PC-3 (cell line): ENCODE data around the gene CD300LB. TPM values are rescaled to one million over a fixed set of nuclear protein-coding genes. Genes with fewer than 3 reads are reported as not detected.
"Not testable (repeated sequence)": the region's sequence is repeated elsewhere in the genome, so short reads cannot be mapped to it uniquely, and the experiment has no call there.

Experiments used
- ATAC-seq: fragments of 200-7000 bp; cut with Tn5 transposase; 2 replicates; pipeline ENCODE4 v1.9.1; 2020; ENCODE audit warnings: mild to moderate bottlenecking, moderate library complexity
- BruUV-seq: library from RNA; stranded (reverse); fragments of 400-500 nt; replicated peaks from 2 replicates; lab custom pipeline; 2021; lab: Mats Ljungman, UMichigan
- CTCF ChIA-PET: fragments of 300-600 bp; sonication (Branson Sonifier 250); formaldehyde crosslinking; loops from one replicate; lab custom pipeline; 2022; ENCODE audit warnings: antibody characterized with exemption; lab: Charles Lee
- POLR2A ChIA-PET: fragments of 300-600 bp; sonication (Branson Sonifier 250); formaldehyde crosslinking; loops from one replicate; lab custom pipeline; 2022; ENCODE audit warnings: antibody characterized with exemption; ENCODE audit not compliant: unreplicated experiment; lab: Charles Lee
- DNase-seq: peaks from one replicate; pipeline ENCODE4 v3.0.0-alpha.2; 2015
- H2AFZ ChIP-seq: fragments of 300-600 bp; sonication (generic); 2 replicates; pipeline ENCODE4 v1.6.0; 2016; ENCODE audit warnings: antibody characterized with exemption, low read length
- H3F3A ChIP-seq: fragments of 300-600 bp; sonication (generic); one replicate; pipeline ENCODE4 v1.6.0; 2017; ENCODE audit warnings: antibody characterized with exemption, low read length, control low read depth, mild to moderate bottlenecking; ENCODE audit not compliant: unreplicated experiment
- H3K27ac ChIP-seq: fragments of 300-600 bp; sonication (generic); 2 replicates; pipeline ENCODE4 v1.5.1; 2016; ENCODE audit warnings: mild to moderate bottlenecking, low read length
- H3K27me3 ChIP-seq: fragments of 300-600 bp; sonication (generic); 2 replicates; pipeline ENCODE4 v1.6.1; 2016; ENCODE audit warnings: low read length, mixed read lengths
- H3K36me3 ChIP-seq: fragments of 300-600 bp; sonication (generic); 2 replicates; pipeline ENCODE4 v1.6.1; 2016; ENCODE audit warnings: low read depth, mixed run types, low read length, mixed read lengths
- H3K4me1 ChIP-seq: fragments of 300-600 bp; sonication (generic); 2 replicates; pipeline ENCODE4 v1.5.1; 2016; ENCODE audit warnings: low read length; ENCODE audit not compliant: insufficient read depth
- H3K4me2 ChIP-seq: fragments of 300-600 bp; sonication (generic); 2 replicates; pipeline ENCODE4 v1.6.0; 2016; ENCODE audit warnings: low read length
- H3K4me3 ChIP-seq: fragments of 300-600 bp; sonication (generic); 2 replicates; pipeline ENCODE4 v1.5.1; 2016; ENCODE audit warnings: mild to moderate bottlenecking, low read length, mixed read lengths
- H3K79me2 ChIP-seq: fragments of 300-600 bp; sonication (generic); 2 replicates; pipeline ENCODE4 v1.6.1; 2017; ENCODE audit warnings: low read length, mixed read lengths
- H3K9ac ChIP-seq: fragments of 300-600 bp; sonication (generic); 2 replicates; pipeline ENCODE4 v1.6.0; 2016; ENCODE audit warnings: mild to moderate bottlenecking, low read length
- H3K9me2 ChIP-seq: fragments of 300-600 bp; sonication (generic); replicated peaks from 2 replicates; pipeline ENCODE4 v1.6.1; 2016; ENCODE audit warnings: mixed run types, low read length, mixed read lengths
- H3K9me3 ChIP-seq: fragments of 300-600 bp; sonication (generic); 2 replicates; pipeline ENCODE4 v1.6.1; 2016; ENCODE audit warnings: low read length, mixed read lengths
- H4K20me1 ChIP-seq: fragments of 300-600 bp; sonication (generic); 2 replicates; pipeline ENCODE4 v1.6.1; 2016; ENCODE audit warnings: low read length, mixed read lengths
- CTCF ChIP-seq: fragments of 300-600 bp; sonication (generic); conservative IDR thresholded peaks from 2 replicates; pipeline ENCODE4 v1.5.1; 2017; ENCODE audit warnings: antibody characterized with exemption, low read depth, mild to moderate bottlenecking, low read length
- EZH2 ChIP-seq: fragments of 300-600 bp; sonication (generic); IDR thresholded peaks from one replicate; pipeline ENCODE4 v1.6.1; 2017; ENCODE audit warnings: antibody characterized with exemption, mild to moderate bottlenecking, low read length; ENCODE audit not compliant: unreplicated experiment
- EZH2phosphoT487 ChIP-seq: fragments of 300-600 bp; sonication (generic); IDR thresholded peaks from 2 replicates; pipeline ENCODE4 v1.6.1; 2018; ENCODE audit warnings: mild to moderate bottlenecking, antibody characterized with exemption, low read length, borderline replicate concordance
- intact Hi-C: fragments of 100-400 bp; cut with micrococcal nuclease; formaldehyde crosslinking; loops from 2 replicates; pipeline ENCODE4 v1.9.0; 2023
- total RNA-seq: library from RNA; depleted of rRNA; stranded (reverse); fragments of >200 nt; gene quantifications from 2 replicates; pipeline ENCODE4 v1.2.3, GENCODE V29; 2014

The CD300LB gene
- total RNA-seq, 1 experiment from 2014 or later, result not detected

DNA sequence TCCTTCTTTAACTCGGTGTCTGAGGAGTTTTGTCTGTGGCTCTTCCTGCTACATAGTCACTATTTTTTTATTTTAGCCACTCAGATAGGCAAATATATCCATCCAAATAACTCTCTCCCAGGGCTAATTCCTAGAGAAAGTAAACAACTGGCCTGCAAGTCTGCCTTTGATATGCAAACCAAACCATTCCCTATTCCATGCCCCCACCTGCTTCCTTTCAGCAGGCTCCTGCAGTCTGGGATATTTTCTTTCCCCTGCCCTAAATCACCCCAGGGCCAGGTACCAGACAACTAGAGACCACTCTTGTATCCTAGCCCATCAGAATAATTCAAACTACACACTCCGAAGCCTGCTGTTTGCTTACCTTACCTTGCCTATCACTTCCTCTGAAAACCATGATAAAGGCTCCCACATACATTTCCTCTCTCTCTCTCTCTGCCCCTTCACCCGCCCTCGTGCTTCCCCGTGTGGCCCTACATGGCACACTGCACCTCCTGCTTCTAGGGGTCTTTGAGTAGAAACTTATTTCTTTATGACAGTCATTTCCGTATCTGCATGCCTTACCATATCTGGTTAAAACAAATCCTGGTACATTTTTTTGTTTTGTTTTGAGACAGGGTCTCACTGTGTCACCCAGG is 27.7 kb upstream of the CD300LB start:
- H3K9ac ChIP-seq, result no peak overlapping the region
- no peaks in the 10 kb centered on the region for H3F3A ChIP-seq
- CTCF ChIA-PET, result no interaction called here
- DNase-seq (no peak), ATAC-seq (no peak)
- H4K20me1 ChIP-seq, result no peaks in the 10 kb centered on the region
- POLR2A ChIA-PET, result no interaction called here
- H3K9me3 ChIP-seq, result no peaks in the 10 kb centered on the region
- intact Hi-C loops, result no loop called here
- TF ChIP-seq EZH2phosphoT487, result no peak
- TF ChIP-seq EZH2, result no peak
- no peak for TF ChIP-seq CTCF
- H3K4me2 ChIP-seq, result no peak overlapping the region
- H3K4me3 ChIP-seq, result no peak overlapping the region
- no peak overlapping the region for H3K27ac ChIP-seq
- no peaks in the 10 kb centered on the region for H3K9me2 ChIP-seq
- no peaks in the 10 kb centered on the region for H3K4me1 ChIP-seq
- H3K79me2 ChIP-seq, result no peaks in the 10 kb centered on the region
- H2AFZ ChIP-seq, result no peak overlapping the region
- no peaks in the 10 kb centered on the region for H3K36me3 ChIP-seq
- BruUV-seq, result no TSS peak
- peaks cover 76% of the 10 kb centered on the region for H3K27me3 ChIP-seq

GRCh38 chr17:74558402-74558801 is 27.1 kb upstream of the CD300LB start:
- H3K9me2 ChIP-seq, BruUV-seq, H3K4me3 ChIP-seq, DNase-seq, ATAC-seq, H3K79me2 ChIP-seq, intact Hi-C loops, H2AFZ ChIP-seq, H3K9ac ChIP-seq, CTCF ChIA-PET, H3K9me3 ChIP-seq, H3K27ac ChIP-seq, H3K4me2 ChIP-seq, H3K36me3 ChIP-seq, POLR2A ChIA-PET, H4K20me1 ChIP-seq, H3F3A ChIP-seq, H3K4me1 ChIP-seq: not testable (repeated sequence)
- H3K27me3 ChIP-seq, result peaks cover 76% of the 10 kb centered on the region

- H3K9me3 ChIP-seq, result no peaks in the 10 kb centered on the region
- H3F3A ChIP-seq, result no peaks in the 10 kb centered on the region
- POLR2A ChIA-PET, result no interaction called here
- H3K4me1 ChIP-seq, result peaks cover 13% of the 10 kb centered on the region
- DNase-seq, result no peak
- no peak overlapping the region for H3K4me2 ChIP-seq
- no TSS peak for BruUV-seq
- peaks cover 63% of the 10 kb centered on the region for H3K27me3 ChIP-seq
- no peaks in the 10 kb centered on the region for H3K9me2 ChIP-seq
- no peak overlapping the region for H3K9ac ChIP-seq
- no peak overlapping the region for H2AFZ ChIP-seq
- ATAC-seq, result no peak
- CTCF ChIA-PET, result no interaction called here
- TF ChIP-seq EZH2 (no peak), EZH2phosphoT487 (no peak), CTCF (no peak)
- no peaks in the 10 kb centered on the region for H4K20me1 ChIP-seq
- no peak overlapping the region for H3K27ac ChIP-seq
- intact Hi-C loops, result no loop called here
- H3K36me3 ChIP-seq, result no peaks in the 10 kb centered on the region
- H3K4me3 ChIP-seq, result no peak overlapping the region
- no peaks in the 10 kb centered on the region for H3K79me2 ChIP-seq
Observed at GRCh38 chr17:74555427-74555940, 24.2 kb upstream of the CD300LB start.
